HEK293 (cell line): Measurements from ENCODE around the gene CPTP.

Experiments used
- CTCF ChIA-PET: fragments of 350-600 bp; formaldehyde crosslinking; extraction: SDS; loops from one replicate; lab custom pipeline; 2021; ENCODE audit warnings: antibody characterized with exemption; lab: Yijun Ruan, JAX
- POLR2A ChIA-PET: fragments of 300-600 bp; formaldehyde crosslinking; extraction: SDS; loops from one replicate; lab custom pipeline; 2020; ENCODE audit warnings: antibody characterized with exemption, inconsistent platforms; lab: Yijun Ruan, JAX
- H3K27ac ChIP-seq: fragments of 200-500 bp; sonication (Bioruptor generic); 2 replicates; pipeline ENCODE4 v1.5.1; 2014; ENCODE audit warnings: low read depth, low read length, control low read depth, inconsistent platforms; ENCODE audit errors: extremely low read depth
- H3K36me3 ChIP-seq, 2 experiments: fragments of 200-500 bp in 1 of 2; sonication (Bioruptor generic) in 1 of 2; 1 replicate in 1 of 2; 2 replicates in 1 of 2; pipeline ENCODE4 v1.5.1; 2014 to 2017; ENCODE audit warnings: inconsistent platforms in 2 of 2, low read length in 2 of 2; ENCODE audit not compliant: control insufficient read depth in 2 of 2, insufficient read depth in 1 of 2
- H3K4me1 ChIP-seq: fragments of 200-500 bp; sonication (Bioruptor generic); 2 replicates; pipeline ENCODE4 v1.5.1; 2014; ENCODE audit warnings: mild to moderate bottlenecking, low read length, inconsistent platforms; ENCODE audit not compliant: control insufficient read depth, insufficient read depth
- H3K4me3 ChIP-seq: 2 replicates; pipeline ENCODE4 v1.5.1; 2011; ENCODE audit warnings: low read depth, mild to moderate bottlenecking, control low read depth, low read length, moderate library complexity
- H3K9me3 ChIP-seq: fragments of 200-500 bp; sonication (Bioruptor generic); 2 replicates; pipeline ENCODE4 v1.5.1; 2014; ENCODE audit warnings: low read depth, low read length, inconsistent platforms; ENCODE audit not compliant: control insufficient read depth, insufficient read depth
- IKZF3 ChIP-seq: fragments of 450-650 bp; IDR thresholded peaks from 2 replicates; pipeline ENCODE4 v1.5.0; 2018; ENCODE audit warnings: missing biosample characterization, mild to moderate bottlenecking, missing genetic modification characterization, moderate library complexity
- KLF17 ChIP-seq: fragments of 450-650 bp; formaldehyde crosslinking; IDR thresholded peaks from 2 replicates; pipeline ENCODE4 v1.5.1; 2016; ENCODE audit warnings: missing biosample characterization, missing genetic modification characterization
- KLF9 ChIP-seq: fragments of 450-650 bp; formaldehyde crosslinking; IDR thresholded peaks from 2 replicates; pipeline ENCODE4 v1.5.1; 2016; ENCODE audit warnings: missing biosample characterization, missing genetic modification characterization, low read depth
- MYNN ChIP-seq: fragments of 450-650 bp; formaldehyde crosslinking; IDR thresholded peaks from 2 replicates; pipeline ENCODE4 v1.5.1; 2016; ENCODE audit warnings: missing biosample characterization, missing genetic modification characterization, borderline replicate concordance
- RBAK ChIP-seq: fragments of 450-650 bp; formaldehyde crosslinking; IDR thresholded peaks from 2 replicates; pipeline ENCODE4 v1.5.1; 2016; ENCODE audit warnings: missing biosample characterization, missing genetic modification characterization
- REST ChIP-seq: fragments of 450-650 bp; formaldehyde crosslinking; IDR thresholded peaks from 2 replicates; pipeline ENCODE4 v1.5.1; 2016; ENCODE audit warnings: missing biosample characterization, missing genetic modification characterization
- TSHZ1 ChIP-seq: fragments of 450-650 bp; formaldehyde crosslinking; IDR thresholded peaks from 2 replicates; pipeline ENCODE4 v1.5.1; 2016; ENCODE audit warnings: missing biosample characterization, missing genetic modification characterization, borderline replicate concordance
- ZBTB6 ChIP-seq: fragments of 450-650 bp; formaldehyde crosslinking; IDR thresholded peaks from 2 replicates; pipeline ENCODE4 v1.5.1; 2017; ENCODE audit warnings: missing biosample characterization, missing genetic modification characterization
- ZNF138 ChIP-seq: fragments of 450-650 bp; formaldehyde crosslinking; IDR thresholded peaks from 2 replicates; pipeline ENCODE4 v1.5.1; 2016; ENCODE audit warnings: missing biosample characterization, missing genetic modification characterization, borderline replicate concordance
- ZNF18 ChIP-seq: fragments of 450-650 bp; formaldehyde crosslinking; IDR thresholded peaks from 2 replicates; pipeline ENCODE4 v1.5.1; 2016; ENCODE audit warnings: missing biosample characterization, missing genetic modification characterization
- ZNF211 ChIP-seq: fragments of 450-650 bp; formaldehyde crosslinking; IDR thresholded peaks from 2 replicates; pipeline ENCODE4 v1.5.1; 2016; ENCODE audit warnings: low read depth, missing biosample characterization, missing genetic modification characterization
- ZNF23 ChIP-seq: fragments of 450-650 bp; formaldehyde crosslinking; IDR thresholded peaks from 2 replicates; pipeline ENCODE4 v1.5.1; 2016; ENCODE audit warnings: missing biosample characterization, missing genetic modification characterization, borderline replicate concordance
- ZNF473 ChIP-seq: fragments of 450-650 bp; formaldehyde crosslinking; IDR thresholded peaks from 2 replicates; pipeline ENCODE4 v1.5.1; 2017; ENCODE audit warnings: missing biosample characterization, missing genetic modification characterization
- ZNF530 ChIP-seq: fragments of 450-650 bp; formaldehyde crosslinking; IDR thresholded peaks from 2 replicates; pipeline ENCODE4 v1.5.1; 2016; ENCODE audit warnings: low read depth, missing biosample characterization, missing genetic modification characterization
- ZNF629 ChIP-seq: fragments of 450-650 bp; formaldehyde crosslinking; IDR thresholded peaks from 2 replicates; pipeline ENCODE4 v1.5.1; 2017; ENCODE audit warnings: missing biosample characterization, missing genetic modification characterization
- ZNF701 ChIP-seq: fragments of 450-650 bp; formaldehyde crosslinking; IDR thresholded peaks from 2 replicates; pipeline ENCODE4 v1.5.1; 2016; ENCODE audit warnings: missing biosample characterization, missing genetic modification characterization
- ZNF76 ChIP-seq: fragments of 450-650 bp; formaldehyde crosslinking; IDR thresholded peaks from 2 replicates; pipeline ENCODE4; 2016; ENCODE audit warnings: low read depth, missing biosample characterization, missing genetic modification characterization, borderline replicate concordance
- ZNF830 ChIP-seq: fragments of 450-650 bp; IDR thresholded peaks from 2 replicates; pipeline ENCODE4 v1.5.0; 2018; ENCODE audit warnings: missing biosample characterization, missing genetic modification characterization, low read depth, mild to moderate bottlenecking, moderate library complexity

The CPTP gene

GRCh38 chr1:1279028-1279427 is 45.6 kb upstream of the CPTP start:
- Histone ChIP-seq H3K4me1 (no peaks in the 10 kb centered on the region), H3K9me3 (no peaks in the 10 kb centered on the region), H3K36me3 (peaks cover 0 to 3% of the 10 kb centered on the region in 2 experiments; a peak in 1 of 3 replicates), H3K27ac (no peak overlapping the region), H3K4me3 (no peak overlapping the region)
- ChIA-PET POLR2A (no interaction called here), CTCF (interaction anchor here (0.6 to 1.5 kb wide), 3 partner anchors 13 to 277 kb away, joined by 4 to 10 read pairs (median 6); no protein-coding TSS in a partner anchor)
- TF ChIP-seq MYNN (tag by site-specific recombination) (no peak), IKZF3 (no peak), KLF17 (tag by site-specific recombination) (no peak), RBAK (tag by site-specific recombination) (no peak), ZNF211 (no peak), ZNF830 (no peak), ZNF473 (no peak), ZNF629 (no peak), ZNF530 (tag by site-specific recombination) (no peak), ZBTB6 (tag by site-specific recombination) (no peak), ZNF138 (no peak), ZNF701 (tag by site-specific recombination) (no peak), ZNF23 (tag by site-specific recombination) (no peak), KLF9 (tag by site-specific recombination) (no peak)

GRCh38 chr1:1280782-1281481 is 43.7 kb upstream of the CPTP start:
- CTCF ChIA-PET = interaction anchor here (0.5 to 0.9 kb wide), 3 partner anchors 10 to 23 kb away, joined by 3 to 5 read pairs (median 5); no protein-coding TSS in a partner anchor
- Histone ChIP-seq H3K27ac (no peak overlapping the region), H3K9me3 (no peaks in the 10 kb centered on the region), H3K36me3 (no peaks in the 10 kb centered on the region), H3K4me1 (no peaks in the 10 kb centered on the region), H3K4me3 (no peak overlapping the region)
- POLR2A ChIA-PET = no interaction called here
- no peak for TF ChIP-seq ZNF76 (tag by site-specific recombination)
- no peak for TF ChIP-seq REST (tag by site-specific recombination)
- no peak for TF ChIP-seq ZNF18 (tag by site-specific recombination)
- TF ChIP-seq TSHZ1 = no peak
